Sigmoid colon (tissue), 4 donors: ENCODE data around the gene RRBP1.

Source experiments
- EP300 ChIP-seq, 4 donors: sonication (generic); formaldehyde crosslinking; IDR thresholded peaks; one replicate each; pipeline ENCODE4 v1.6.1; 2017; ENCODE audit warnings: antibody characterized with exemption in 4 of 4
- POLR2A ChIP-seq, 2 donors: fragments of 450-650 bp; IDR thresholded peaks; one replicate each; pipeline ENCODE4 v1.6.1; 2016; ENCODE audit warnings: antibody characterized with exemption in 2 of 2, mild to moderate bottlenecking in 2 of 2, moderate library complexity in 2 of 2
- POLR2AphosphoS5 ChIP-seq, 4 donors: sonication (generic); formaldehyde crosslinking; IDR thresholded peaks; one replicate each; pipeline ENCODE4 v1.6.1; 2017; ENCODE audit warnings: antibody characterized with exemption in 4 of 4
- TF ChIP-seq, protein P1 (sequence below), 4 experiments: fragments of 450-650 bp in 3 of 4; fragments of 200-600 bp in 1 of 4; IDR thresholded peaks; one replicate each; pipeline ENCODE4 v1.5.1; 2016 to 2019; ENCODE audit warnings: antibody characterized with exemption in 4 of 4, mild to moderate bottlenecking in 3 of 4, moderate library complexity in 2 of 4

DNA sequence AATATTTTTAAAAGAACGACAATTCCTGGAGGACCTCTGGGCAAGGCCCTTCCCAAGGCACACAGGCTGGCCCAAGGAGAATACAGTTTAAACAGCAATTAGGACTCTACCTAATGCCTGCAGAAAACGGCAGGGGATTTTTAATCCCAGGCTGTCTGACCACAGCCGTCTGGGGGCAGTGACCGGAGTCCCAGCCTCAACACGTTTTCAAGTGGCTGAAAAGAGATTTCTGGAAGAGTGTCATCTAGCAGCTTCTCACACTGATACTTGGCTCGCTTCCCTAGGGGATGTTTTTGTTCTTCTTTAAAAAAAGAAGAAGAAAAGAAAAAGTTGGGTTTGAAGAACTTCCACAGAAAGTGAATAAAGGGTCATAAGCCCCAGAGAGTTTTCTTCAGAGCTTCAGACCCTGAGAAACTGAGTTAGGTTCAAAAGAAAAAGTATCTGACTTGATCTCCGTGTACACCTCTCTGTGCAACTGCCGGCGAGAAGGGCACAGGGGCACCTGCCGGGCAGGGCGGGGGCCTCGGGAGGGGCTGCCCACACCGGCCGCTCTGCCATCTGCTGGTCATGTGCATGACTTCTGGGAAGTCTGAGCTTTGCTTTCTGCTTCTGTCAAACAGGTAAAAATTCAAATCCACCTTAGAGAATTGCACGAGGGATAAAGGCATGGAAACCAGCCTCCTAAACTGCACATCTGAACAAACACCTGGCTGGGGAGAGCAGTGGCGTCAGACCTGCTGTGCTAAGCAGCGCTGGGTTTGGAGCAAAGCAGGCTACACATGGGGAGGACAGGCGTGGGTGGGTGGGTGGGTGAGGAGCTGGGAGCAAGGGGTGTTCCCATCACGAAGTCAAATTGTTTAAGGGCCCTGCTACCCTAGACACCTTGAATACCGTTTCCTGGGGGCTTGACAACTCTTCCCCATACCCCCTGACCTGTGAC, 33.0 kb downstream of the RRBP1 start:
- TF ChIP-seq, protein P1, sequence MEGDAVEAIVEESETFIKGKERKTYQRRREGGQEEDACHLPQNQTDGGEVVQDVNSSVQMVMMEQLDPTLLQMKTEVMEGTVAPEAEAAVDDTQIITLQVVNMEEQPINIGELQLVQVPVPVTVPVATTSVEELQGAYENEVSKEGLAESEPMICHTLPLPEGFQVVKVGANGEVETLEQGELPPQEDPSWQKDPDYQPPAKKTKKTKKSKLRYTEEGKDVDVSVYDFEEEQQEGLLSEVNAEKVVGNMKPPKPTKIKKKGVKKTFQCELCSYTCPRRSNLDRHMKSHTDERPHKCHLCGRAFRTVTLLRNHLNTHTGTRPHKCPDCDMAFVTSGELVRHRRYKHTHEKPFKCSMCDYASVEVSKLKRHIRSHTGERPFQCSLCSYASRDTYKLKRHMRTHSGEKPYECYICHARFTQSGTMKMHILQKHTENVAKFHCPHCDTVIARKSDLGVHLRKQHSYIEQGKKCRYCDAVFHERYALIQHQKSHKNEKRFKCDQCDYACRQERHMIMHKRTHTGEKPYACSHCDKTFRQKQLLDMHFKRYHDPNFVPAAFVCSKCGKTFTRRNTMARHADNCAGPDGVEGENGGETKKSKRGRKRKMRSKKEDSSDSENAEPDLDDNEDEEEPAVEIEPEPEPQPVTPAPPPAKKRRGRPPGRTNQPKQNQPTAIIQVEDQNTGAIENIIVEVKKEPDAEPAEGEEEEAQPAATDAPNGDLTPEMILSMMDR (IDR thresholded peaks at IDR 0.05) = peak in 1 of 4 experiments; percentile 20
- no peak for TF ChIP-seq POLR2A (IDR thresholded peaks at IDR 0.05)
- no peak for TF ChIP-seq EP300 (IDR thresholded peaks at IDR 0.05)
- no peak for TF ChIP-seq POLR2AphosphoS5 (IDR thresholded peaks at IDR 0.05)
